ENCODE measurements around the gene SART3. TPM values are rescaled to one million over a fixed set of nuclear protein-coding genes. Genes with fewer than 3 reads are reported as not detected.

SART3 gene
- total and polyA plus RNA-seq, 2 of the 4 experiments (the other 2 are of a cell fraction), result 22.6 to 37.8 TPM

GRCh38 chr12:108599541-108599940 lies 38.6 kb upstream of the SART3 start:
- peaks cover 3% of the 10 kb centered on the region; the same call in 1 of the 2 replicates for H3K4me1 ChIP-seq (ENCODE audit: control insufficient read depth, insufficient read depth, low read length)
- intact Hi-C loops (cut with micrococcal nuclease), result no loop called here
- no peak overlapping the region for H4K5ac ChIP-seq (ENCODE audit: low read depth, low read length)
- ChIA-PET CTCF (no interaction called here), POLR2A (ENCODE audit: unreplicated experiment) (no interaction called here)
- no peak overlapping the region for H2BK20ac ChIP-seq (ENCODE audit: low read depth, low read length)
- H3K27ac ChIP-seq (ENCODE audit: insufficient read depth, low read length), result no peak overlapping the region
- H3K14ac ChIP-seq (replicated peaks; ENCODE audit: low read depth, low read length), result no peak overlapping the region
- H3K56ac ChIP-seq (ENCODE audit: extremely low read depth, insufficient read depth, low read length), result no peak overlapping the region
- H4K91ac ChIP-seq (ENCODE audit: insufficient read depth, low read depth, low read length), result no peak overlapping the region
- in situ Hi-C loops (cut with MboI; ENCODE audit: low sequenced_read_pairs), result no loop called here
- no peak overlapping the region for H3K9ac ChIP-seq (ENCODE audit: low read depth, low read length)
- peaks cover 7% of the 10 kb centered on the region; the same call in 1 of the 2 replicates for H3K9me1 ChIP-seq (ENCODE audit: insufficient read depth, low read length)
- WGBS, 2 experiments (ENCODE audit: extremely low coverage in 2 of 2, insufficient read length in 1 of 2), result 80% methylated on average over 1 of the region's 6 CpGs; no CpG with 5 or more reads in 1 of the 2 experiments
- no peak overlapping the region for H3K23ac ChIP-seq (ENCODE audit: low read depth, low read length)
- no peak overlapping the region for H3K4me2 ChIP-seq (ENCODE audit: low read depth, low read length)
- no peak overlapping the region for H3K4me3 ChIP-seq (ENCODE audit: insufficient read depth, low read depth, low read length)
- H3K27me3 ChIP-seq (ENCODE audit: control insufficient read depth, insufficient read depth, low read length), result no peaks in the 10 kb centered on the region
- no peak overlapping the region for H2AK9ac ChIP-seq (replicated peaks; ENCODE audit: low read depth, low read length, poor library complexity)
- no peaks in the 10 kb centered on the region for H4K20me1 ChIP-seq (ENCODE audit: insufficient read depth, low read length)
- no peaks in the 10 kb centered on the region for H3K36me3 ChIP-seq (ENCODE audit: control insufficient read depth, insufficient read depth, low read length)
- H2BK15ac ChIP-seq (ENCODE audit: low read depth, low read length), result no peak overlapping the region
- no peak overlapping the region for H2BK120ac ChIP-seq (ENCODE audit: low read depth, low read length)
- no peak overlapping the region for H3K4ac ChIP-seq (ENCODE audit: low read depth, low read length)
- H4K8ac ChIP-seq (ENCODE audit: low read depth in 2 of 2, low read length in 2 of 2), result no peak overlapping the region
- H2AK5ac ChIP-seq (ENCODE audit: low read depth, low read length), result peak overlapping the region; percentile 51; the same call in 1 of the 2 replicates
- peaks cover 0 to 7% of the 10 kb centered on the region in 2 experiments; a peak in 2 of 4 replicates for H3K79me1 ChIP-seq (ENCODE audit: low read depth in 1 of 2, low read length in 2 of 2)
- no peak for DNase-seq
- dilution Hi-C loops (cut with HindIII; ENCODE audit: low sequenced_read_pairs, unreplicated experiment), result no loop called here
- no TSS peak for BruUV-seq (replicated peaks)
- no peak overlapping the region for H2BK5ac ChIP-seq (ENCODE audit: low read depth, low read length, poor library complexity, severe bottlenecking)
- TF ChIP-seq POLR2A (IDR thresholded peaks at IDR 0.05; ENCODE audit: low read depth, low read length), result no peak
- TF ChIP-seq CEBPB (IDR thresholded peaks at IDR 0.05; ENCODE audit: low read depth, low read length), result no peak
- TF ChIP-seq BHLHE40 (IDR thresholded peaks at IDR 0.05; ENCODE audit: low read depth, low read length), result no peak
- no peak for TF ChIP-seq RAD21 (IDR thresholded peaks at IDR 0.05; ENCODE audit: low read length)
- no peak for TF ChIP-seq FOS (IDR thresholded peaks at IDR 0.05; ENCODE audit: low read depth, low read length)
- no peak for TF ChIP-seq MXI1 (IDR thresholded peaks at IDR 0.05; ENCODE audit: borderline replicate concordance, low read depth, low read length)
- no peak overlapping the region for H3K18ac ChIP-seq (ENCODE audit: low read depth, low read length)
- no peak overlapping the region for H2AFZ ChIP-seq (replicated peaks; ENCODE audit: low read length, poor library complexity)
- H3K9me3 ChIP-seq (ENCODE audit: control insufficient read depth, insufficient read depth, low read length), result no peaks in the 10 kb centered on the region
- ATAC-seq (ENCODE audit: low read depth), result no peak

All from IMR-90 (cell line).